HEK293 (cell line): ENCODE results near the gene RNF224.

Experiments
- CTCF ChIA-PET: fragments of 350-600 bp; formaldehyde crosslinking; extraction: SDS; loops from one replicate; lab custom pipeline; 2021; ENCODE audit warnings: antibody characterized with exemption; lab: Yijun Ruan, JAX
- POLR2A ChIA-PET: fragments of 300-600 bp; formaldehyde crosslinking; extraction: SDS; loops from one replicate; lab custom pipeline; 2020; ENCODE audit warnings: antibody characterized with exemption, inconsistent platforms; lab: Yijun Ruan, JAX
- H3K27ac ChIP-seq: fragments of 200-500 bp; sonication (Bioruptor generic); 2 replicates; pipeline ENCODE4 v1.5.1; 2014; ENCODE audit warnings: low read depth, low read length, control low read depth, inconsistent platforms; ENCODE audit errors: extremely low read depth
- H3K36me3 ChIP-seq, 2 experiments: fragments of 200-500 bp in 1 of 2; sonication (Bioruptor generic) in 1 of 2; 1 replicate in 1 of 2; 2 replicates in 1 of 2; pipeline ENCODE4 v1.5.1; 2014 to 2017; ENCODE audit warnings: inconsistent platforms in 2 of 2, low read length in 2 of 2; ENCODE audit not compliant: control insufficient read depth in 2 of 2, insufficient read depth in 1 of 2
- H3K4me1 ChIP-seq: fragments of 200-500 bp; sonication (Bioruptor generic); 2 replicates; pipeline ENCODE4 v1.5.1; 2014; ENCODE audit warnings: mild to moderate bottlenecking, low read length, inconsistent platforms; ENCODE audit not compliant: control insufficient read depth, insufficient read depth
- H3K4me3 ChIP-seq: 2 replicates; pipeline ENCODE4 v1.5.1; 2011; ENCODE audit warnings: low read depth, mild to moderate bottlenecking, control low read depth, low read length, moderate library complexity
- H3K9me3 ChIP-seq: fragments of 200-500 bp; sonication (Bioruptor generic); 2 replicates; pipeline ENCODE4 v1.5.1; 2014; ENCODE audit warnings: low read depth, low read length, inconsistent platforms; ENCODE audit not compliant: control insufficient read depth, insufficient read depth
- BCL11B ChIP-seq: fragments of 450-650 bp; formaldehyde crosslinking; IDR thresholded peaks from 2 replicates; pipeline ENCODE4 v1.5.1; 2016; ENCODE audit warnings: low read depth, missing biosample characterization, missing genetic modification characterization
- GLIS1 ChIP-seq: fragments of 450-650 bp; formaldehyde crosslinking; IDR thresholded peaks from 2 replicates; pipeline ENCODE4 v1.5.1; 2016; ENCODE audit warnings: missing biosample characterization, missing genetic modification characterization
- GLIS2 ChIP-seq: fragments of 450-650 bp; formaldehyde crosslinking; IDR thresholded peaks from 2 replicates; pipeline ENCODE4 v1.5.1; 2016; ENCODE audit warnings: missing biosample characterization, missing genetic modification characterization
- HOXC10 ChIP-seq: sonication (generic); formaldehyde crosslinking; IDR thresholded peaks from 2 replicates; pipeline ENCODE4 v1.8.1; 2023; ENCODE audit warnings: mild to moderate bottlenecking, missing genetic modification reagents
- KLF8 ChIP-seq: fragments of 450-650 bp; formaldehyde crosslinking; IDR thresholded peaks from 2 replicates; pipeline ENCODE4 v1.5.1; 2016; ENCODE audit warnings: missing biosample characterization, missing genetic modification characterization
- SP2 ChIP-seq: fragments of 450-650 bp; formaldehyde crosslinking; IDR thresholded peaks from 2 replicates; pipeline ENCODE4 v1.5.1; 2016; ENCODE audit warnings: missing biosample characterization, missing genetic modification characterization
- SP7 ChIP-seq: fragments of 450-650 bp; formaldehyde crosslinking; IDR thresholded peaks from 2 replicates; pipeline ENCODE4 v1.5.1; 2016; ENCODE audit warnings: missing biosample characterization, missing genetic modification characterization
- ZBTB26 ChIP-seq: fragments of 450-650 bp; formaldehyde crosslinking; optimal IDR thresholded peaks from 2 replicates; pipeline ENCODE3; 2016; ENCODE audit warnings: missing biosample characterization, mild to moderate bottlenecking, missing genetic modification characterization
- ZIC2 ChIP-seq: fragments of 450-650 bp; formaldehyde crosslinking; IDR thresholded peaks from 2 replicates; pipeline ENCODE4 v1.5.1; 2016; ENCODE audit warnings: missing biosample characterization, missing genetic modification characterization
- ZNF140 ChIP-seq: fragments of 450-650 bp; formaldehyde crosslinking; IDR thresholded peaks from 2 replicates; pipeline ENCODE4 v1.5.1; 2016; ENCODE audit warnings: missing biosample characterization, missing genetic modification characterization
- ZNF146 ChIP-seq: fragments of 450-650 bp; formaldehyde crosslinking; IDR thresholded peaks from 2 replicates; pipeline ENCODE4 v1.5.1; 2016; ENCODE audit warnings: missing biosample characterization, missing genetic modification characterization
- ZNF621 ChIP-seq: fragments of 450-650 bp; formaldehyde crosslinking; IDR thresholded peaks from 2 replicates; pipeline ENCODE4 v1.5.1; 2017; ENCODE audit warnings: missing biosample characterization, missing genetic modification characterization
- ZNF670 ChIP-seq: fragments of 450-650 bp; formaldehyde crosslinking; IDR thresholded peaks from 2 replicates; pipeline ENCODE4 v1.5.1; 2016; ENCODE audit warnings: missing biosample characterization, missing genetic modification characterization, low read depth
- ZNF777 ChIP-seq: fragments of 450-650 bp; formaldehyde crosslinking; IDR thresholded peaks from 2 replicates; pipeline ENCODE4 v1.5.1; 2017; ENCODE audit warnings: missing biosample characterization, missing genetic modification characterization, borderline replicate concordance
- ZXDB ChIP-seq: fragments of 450-650 bp; formaldehyde crosslinking; IDR thresholded peaks from 2 replicates; pipeline ENCODE4 v1.5.1; 2016; ENCODE audit warnings: missing biosample characterization, missing genetic modification characterization
- TF ChIP-seq, protein P1 (sequence below): fragments of 450-650 bp; formaldehyde crosslinking; IDR thresholded peaks from 2 replicates; pipeline ENCODE4 v1.5.1; 2016; ENCODE audit warnings: missing biosample characterization, missing genetic modification characterization
- TF ChIP-seq, protein P2 (sequence below): fragments of 450-650 bp; formaldehyde crosslinking; IDR thresholded peaks from 2 replicates; pipeline ENCODE4 v1.5.1; 2016; ENCODE audit warnings: missing biosample characterization, missing genetic modification characterization
- TF ChIP-seq, protein P3 (sequence below): fragments of 450-650 bp; formaldehyde crosslinking; IDR thresholded peaks from 2 replicates; pipeline ENCODE4 v1.5.1; 2016; ENCODE audit warnings: missing biosample characterization, missing genetic modification characterization

The RNF224 gene

DNA sequence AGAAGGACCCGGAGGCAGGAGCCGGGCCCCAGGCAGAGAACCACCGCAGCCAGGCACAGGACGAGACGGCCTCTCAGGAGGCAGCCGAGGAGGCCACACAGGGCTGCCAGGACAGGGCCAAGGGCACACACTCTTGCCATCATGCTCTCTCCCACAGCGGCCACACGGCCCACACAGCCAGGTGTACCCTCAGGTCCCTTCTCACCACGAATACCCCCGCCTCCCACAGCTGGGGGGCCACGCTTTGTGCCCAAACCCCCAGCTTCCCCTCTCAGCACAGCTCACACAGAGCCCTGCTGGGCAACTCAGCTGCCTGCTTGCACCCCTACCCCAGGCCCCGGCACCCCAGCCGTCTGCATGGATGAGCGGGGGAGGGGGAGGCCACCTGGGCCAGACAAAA lies 33.5 kb upstream of the RNF224 start (continued):
- TF ChIP-seq, protein P1, sequence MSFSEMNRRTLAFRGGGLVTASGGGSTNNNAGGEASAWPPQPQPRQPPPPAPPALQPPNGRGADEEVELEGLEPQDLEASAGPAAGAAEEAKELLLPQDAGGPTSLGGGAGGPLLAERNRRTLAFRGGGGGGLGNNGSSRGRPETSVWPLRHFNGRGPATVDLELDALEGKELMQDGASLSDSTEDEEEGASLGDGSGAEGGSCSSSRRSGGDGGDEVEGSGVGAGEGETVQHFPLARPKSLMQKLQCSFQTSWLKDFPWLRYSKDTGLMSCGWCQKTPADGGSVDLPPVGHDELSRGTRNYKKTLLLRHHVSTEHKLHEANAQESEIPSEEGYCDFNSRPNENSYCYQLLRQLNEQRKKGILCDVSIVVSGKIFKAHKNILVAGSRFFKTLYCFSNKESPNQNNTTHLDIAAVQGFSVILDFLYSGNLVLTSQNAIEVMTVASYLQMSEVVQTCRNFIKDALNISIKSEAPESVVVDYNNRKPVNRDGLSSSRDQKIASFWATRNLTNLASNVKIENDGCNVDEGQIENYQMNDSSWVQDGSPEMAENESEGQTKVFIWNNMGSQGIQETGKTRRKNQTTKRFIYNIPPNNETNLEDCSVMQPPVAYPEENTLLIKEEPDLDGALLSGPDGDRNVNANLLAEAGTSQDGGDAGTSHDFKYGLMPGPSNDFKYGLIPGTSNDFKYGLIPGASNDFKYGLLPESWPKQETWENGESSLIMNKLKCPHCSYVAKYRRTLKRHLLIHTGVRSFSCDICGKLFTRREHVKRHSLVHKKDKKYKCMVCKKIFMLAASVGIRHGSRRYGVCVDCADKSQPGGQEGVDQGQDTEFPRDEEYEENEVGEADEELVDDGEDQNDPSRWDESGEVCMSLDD (tag by site-specific recombination): no peak
- TF ChIP-seq SP7 (tag by site-specific recombination) (no peak), ZNF146 (no peak), ZNF140 (tag by site-specific recombination) (no peak), ZNF670 (tag by site-specific recombination) (no peak), HOXC10 (CRISPR knock-in tag) (no peak)
- TF ChIP-seq, protein P2, sequence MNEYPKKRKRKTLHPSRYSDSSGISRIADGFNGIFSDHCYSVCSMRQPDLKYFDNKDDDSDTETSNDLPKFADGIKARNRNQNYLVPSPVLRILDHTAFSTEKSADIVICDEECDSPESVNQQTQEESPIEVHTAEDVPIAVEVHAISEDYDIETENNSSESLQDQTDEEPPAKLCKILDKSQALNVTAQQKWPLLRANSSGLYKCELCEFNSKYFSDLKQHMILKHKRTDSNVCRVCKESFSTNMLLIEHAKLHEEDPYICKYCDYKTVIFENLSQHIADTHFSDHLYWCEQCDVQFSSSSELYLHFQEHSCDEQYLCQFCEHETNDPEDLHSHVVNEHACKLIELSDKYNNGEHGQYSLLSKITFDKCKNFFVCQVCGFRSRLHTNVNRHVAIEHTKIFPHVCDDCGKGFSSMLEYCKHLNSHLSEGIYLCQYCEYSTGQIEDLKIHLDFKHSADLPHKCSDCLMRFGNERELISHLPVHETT (tag by site-specific recombination): no peak
- TF ChIP-seq, all 188 proteins: peak for 4

- ChIA-PET CTCF (interaction anchor here (0.6 to 1.9 kb wide), 7 partner anchors 12 to 42 kb away, joined by 3 to 10 read pairs (median 3); partner anchors contain the start of gene RNF224), POLR2A (interaction anchor here (0.7 to 3.1 kb wide), 7 partner anchors 10 to 65 kb away, joined by 3 to 18 read pairs (median 4); partner anchors contain the start of gene TUBB4B)
- peaks cover 0 to 30% of the 10 kb centered on the region in 2 experiments; a peak in 1 of 3 replicates for H3K36me3 ChIP-seq
- H3K4me3 ChIP-seq: no peak overlapping the region
- TF ChIP-seq ZBTB26 (tag by site-specific recombination): peak; percentile 17
- no peak for TF ChIP-seq ZNF777 (tag by site-specific recombination)
- peak; percentile 43 for TF ChIP-seq ZIC2
- TF ChIP-seq ZNF621: no peak
- TF ChIP-seq GLIS1 (tag by site-specific recombination): peak; percentile 33
- peak; percentile 2; the same call in 1 of the 2 replicates for TF ChIP-seq BCL11B (tag by site-specific recombination)
- H3K27ac ChIP-seq: no peak overlapping the region
- no peaks in the 10 kb centered on the region for H3K9me3 ChIP-seq
- peaks cover 8% of the 10 kb centered on the region; the same call in 1 of the 2 replicates for H3K4me1 ChIP-seq
Measured at GRCh38 chr9:137194388-137194787, 32.9 kb upstream of the RNF224 start.

DNA sequence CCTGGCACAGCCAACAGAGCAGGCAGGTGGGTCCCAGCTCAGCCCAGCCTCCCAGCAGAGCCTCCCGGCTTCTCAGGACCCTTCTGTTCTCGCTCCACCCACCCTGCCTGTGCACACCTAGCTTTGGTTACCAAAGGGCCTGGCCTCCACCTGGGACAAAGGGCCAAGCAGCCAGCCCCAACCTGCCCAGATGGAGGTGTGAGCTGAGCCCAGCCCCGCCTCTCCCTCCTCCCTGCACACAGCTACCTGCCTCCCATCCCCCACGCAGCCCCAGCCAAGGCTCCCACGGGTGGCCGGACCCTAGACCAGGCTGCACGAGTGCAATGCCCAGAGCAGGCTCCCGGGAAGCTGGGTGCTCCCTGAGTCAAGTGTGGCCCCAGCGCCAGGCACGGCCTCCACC lies 32.4 kb upstream of the RNF224 start:
- TF ChIP-seq GLIS2 (tag by site-specific recombination) (peak; percentile 8; the same call in 1 of the 2 replicates), SP2 (tag by site-specific recombination) (peak; percentile 32; the same call in 1 of the 2 replicates), BCL11B (tag by site-specific recombination) (peak; percentile 14; the same call in 1 of the 2 replicates), ZXDB (tag by site-specific recombination) (no peak), KLF8 (tag by site-specific recombination) (peak; percentile 46; the same call in 1 of the 2 replicates)
- TF ChIP-seq, protein P3, sequence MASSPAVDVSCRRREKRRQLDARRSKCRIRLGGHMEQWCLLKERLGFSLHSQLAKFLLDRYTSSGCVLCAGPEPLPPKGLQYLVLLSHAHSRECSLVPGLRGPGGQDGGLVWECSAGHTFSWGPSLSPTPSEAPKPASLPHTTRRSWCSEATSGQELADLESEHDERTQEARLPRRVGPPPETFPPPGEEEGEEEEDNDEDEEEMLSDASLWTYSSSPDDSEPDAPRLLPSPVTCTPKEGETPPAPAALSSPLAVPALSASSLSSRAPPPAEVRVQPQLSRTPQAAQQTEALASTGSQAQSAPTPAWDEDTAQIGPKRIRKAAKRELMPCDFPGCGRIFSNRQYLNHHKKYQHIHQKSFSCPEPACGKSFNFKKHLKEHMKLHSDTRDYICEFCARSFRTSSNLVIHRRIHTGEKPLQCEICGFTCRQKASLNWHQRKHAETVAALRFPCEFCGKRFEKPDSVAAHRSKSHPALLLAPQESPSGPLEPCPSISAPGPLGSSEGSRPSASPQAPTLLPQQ (tag by site-specific recombination): peak; percentile 38; the same call in 1 of the 2 replicates
- H3K4me1 ChIP-seq: peaks cover 6% of the 10 kb centered on the region; the same call in 1 of the 2 replicates

More for the DNA sequence above, 32.4 kb upstream of the RNF224 start:
- ChIA-PET CTCF (interaction anchor here (0.6 to 1.9 kb wide), 10 partner anchors 12 to 166 kb away, joined by 3 to 10 read pairs (median 4); partner anchors contain the start of gene RNF224), POLR2A (interaction anchor here (0.6 to 3.1 kb wide), 9 partner anchors 15 to 65 kb away, joined by 3 to 18 read pairs (median 4); partner anchors contain the start of gene TUBB4B)
- Histone ChIP-seq H3K9me3 (no peaks in the 10 kb centered on the region), H3K27ac (no peak overlapping the region), H3K4me3 (no peak overlapping the region), H3K36me3 (peaks cover 0 to 27% of the 10 kb centered on the region in 2 experiments; a peak in 1 of 3 replicates)
